Activated naive CD4-positive, alpha-beta T cell treated with anti-CD3 and anti-CD28 coated beads, Interleukin-2, amount 50 U/mL, for 16 hours (primary cell): ENCODE data around the gene B3GNT4.
"Not testable (repeated sequence)": the region's sequence is repeated elsewhere in the genome, so short reads cannot be mapped to it uniquely, and the experiment has no call there.

Source experiments
- DNase-seq: peaks from one replicate; pipeline ENCODE4 v3.0.0-alpha.2; 2020

Gene B3GNT4

DNA sequence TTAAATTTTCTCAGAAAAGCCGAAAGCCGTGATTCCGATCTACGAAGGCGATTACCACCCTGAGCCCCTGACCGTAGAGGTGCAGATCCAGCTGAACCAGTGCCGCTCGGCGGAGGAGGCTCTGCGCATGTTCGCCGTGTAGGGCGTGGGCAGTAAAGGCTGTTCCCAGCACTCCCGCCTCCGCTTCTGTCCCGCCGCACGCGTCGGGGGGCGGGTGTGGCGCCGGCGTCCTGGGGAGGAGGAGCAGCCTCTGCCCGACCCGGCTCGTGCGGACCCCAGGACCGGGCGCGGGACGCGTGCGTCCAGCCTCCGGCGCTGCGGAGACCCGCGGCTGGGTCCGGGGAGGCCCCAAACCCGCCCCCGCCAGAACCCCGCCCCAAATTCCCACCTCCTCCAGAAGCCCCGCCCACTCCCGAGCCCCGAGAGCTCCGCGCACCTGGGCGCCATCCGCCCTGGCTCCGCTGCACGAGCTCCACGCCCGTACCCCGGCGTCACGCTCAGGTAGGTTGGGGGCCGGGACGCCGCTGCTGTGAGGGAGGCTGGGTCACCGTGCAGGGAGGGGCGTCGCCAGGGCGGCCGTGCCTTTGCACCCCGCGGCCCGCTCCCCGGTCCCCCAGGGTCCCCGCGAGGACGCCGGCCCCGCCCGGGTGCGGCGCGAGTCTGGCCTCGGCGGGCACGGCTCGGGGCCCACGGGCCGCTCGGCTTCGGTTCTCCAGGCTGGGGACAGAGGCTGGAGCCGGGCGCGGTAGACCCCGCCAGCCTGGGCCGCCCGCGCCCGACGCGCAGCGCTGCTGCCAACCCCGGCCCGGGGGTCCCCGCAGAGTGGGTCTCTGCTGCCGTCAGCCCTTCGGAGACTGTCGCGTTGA is at the start of gene B3GNT4:
B3GNT4 (plus strand) TSS at position 409 of the 866 bp plus-strand sequence. CDS start 910 bp downstream, outside the sequence.
- peak; percentile 75 for DNase-seq

- no peak for DNase-seq
Observed at GRCh38 chr12:122155705-122156104, 47.8 kb upstream of the B3GNT4 start.

GRCh38 chr12:122158700-122159285 is 44.7 kb upstream of the B3GNT4 start:
- DNase-seq = no peak

- DNase-seq = no peak
Observed at GRCh38 chr12:122159882-122160281, 43.6 kb upstream of the B3GNT4 start.

DNA sequence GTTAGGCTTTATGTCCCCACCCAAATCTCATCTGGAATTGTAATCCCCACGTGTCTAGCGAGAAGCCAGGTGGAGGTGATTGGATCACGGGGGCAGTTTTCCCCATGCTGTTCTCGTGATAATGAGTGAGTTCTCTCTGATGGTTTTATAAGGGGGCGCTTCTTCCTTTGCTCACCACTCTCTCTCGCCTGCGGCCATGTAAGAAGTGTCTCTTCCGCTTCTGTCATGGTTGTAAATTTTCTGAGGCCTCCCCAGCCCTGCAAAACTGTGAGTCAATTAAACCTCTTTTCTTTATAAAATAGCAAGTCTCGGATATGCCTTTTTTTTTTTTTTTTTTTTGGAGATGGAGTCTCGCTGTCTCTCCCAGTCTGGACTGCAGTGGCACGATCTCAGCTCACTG is 42.7 kb upstream of the B3GNT4 start:
- no peak for DNase-seq

- DNase-seq = no peak
Observed at GRCh38 chr12:122161682-122162081, 41.8 kb upstream of the B3GNT4 start.

DNA sequence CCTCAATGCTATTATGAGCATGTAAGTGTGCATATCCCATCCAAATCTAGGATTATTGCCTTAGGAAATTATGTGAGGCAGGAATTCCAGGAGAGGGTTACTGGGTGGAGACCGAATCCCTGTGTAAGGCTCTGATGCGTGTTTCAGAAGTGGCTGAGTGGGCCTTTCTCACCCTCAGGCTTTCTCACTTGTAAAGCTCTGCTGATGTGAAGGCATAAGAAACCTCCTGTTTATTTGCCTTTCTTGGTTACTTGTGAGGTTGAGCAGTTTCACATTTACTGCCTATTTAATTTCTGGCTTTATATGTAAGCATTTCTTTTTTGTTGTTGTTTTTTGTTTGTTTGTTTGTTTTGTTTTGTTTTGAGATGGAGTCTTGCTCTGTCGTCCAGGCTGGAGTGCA is 40.5 kb upstream of the B3GNT4 start:
- no peak for DNase-seq

- DNase-seq = no peak
Observed at GRCh38 chr12:122166422-122167349, 36.8 kb upstream of the B3GNT4 start.

- DNase-seq = no peak
Observed at GRCh38 chr12:122167356-122167925, 36.1 kb upstream of the B3GNT4 start.

GRCh38 chr12:122168492-122168891 is 35.0 kb upstream of the B3GNT4 start:
- no peak for DNase-seq

- no peak for DNase-seq
Observed at GRCh38 chr12:122171399-122171798, 32.1 kb upstream of the B3GNT4 start.

- no peak for DNase-seq
Observed at GRCh38 chr12:122172262-122172939, 31.1 kb upstream of the B3GNT4 start.

GRCh38 chr12:122174155-122174845 is 29.2 kb upstream of the B3GNT4 start, which contains the start of gene IL31:
TSS of gene IL31 (minus strand) at chr12:122174221. CDS start at chr12:122174172, 49 bp downstream.
- DNase-seq = no peak

- not testable (repeated sequence) for DNase-seq
Observed at GRCh38 chr12:122176473-122176872, 27.0 kb upstream of the B3GNT4 start.

GRCh38 chr12:122182887-122183587 is 20.5 kb upstream of the B3GNT4 start, which contains the start of gene LRRC43:
TSS of gene LRRC43 (plus strand) at chr12:122183123. CDS start at chr12:122183145, 22 bp downstream.
- peak; percentile 37 for DNase-seq

DNA sequence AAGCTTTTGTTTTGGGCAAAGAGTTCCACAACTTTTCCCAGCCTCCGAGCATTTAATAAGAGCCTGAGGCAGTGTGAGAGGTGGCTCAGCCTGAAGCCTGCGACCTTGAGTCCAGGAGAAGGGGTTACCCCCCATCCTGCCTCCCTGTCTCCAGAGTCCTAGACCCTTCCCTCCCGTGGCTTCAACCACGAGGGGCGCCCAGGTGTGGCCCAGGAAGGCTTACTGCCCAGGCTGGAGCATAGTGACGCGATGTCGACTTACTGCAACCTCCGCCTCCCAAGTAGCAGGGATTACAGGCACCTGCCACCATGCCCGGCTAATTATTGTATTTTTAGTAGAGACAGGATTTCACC is 19.9 kb upstream of the B3GNT4 start:
- DNase-seq = no peak

DNA sequence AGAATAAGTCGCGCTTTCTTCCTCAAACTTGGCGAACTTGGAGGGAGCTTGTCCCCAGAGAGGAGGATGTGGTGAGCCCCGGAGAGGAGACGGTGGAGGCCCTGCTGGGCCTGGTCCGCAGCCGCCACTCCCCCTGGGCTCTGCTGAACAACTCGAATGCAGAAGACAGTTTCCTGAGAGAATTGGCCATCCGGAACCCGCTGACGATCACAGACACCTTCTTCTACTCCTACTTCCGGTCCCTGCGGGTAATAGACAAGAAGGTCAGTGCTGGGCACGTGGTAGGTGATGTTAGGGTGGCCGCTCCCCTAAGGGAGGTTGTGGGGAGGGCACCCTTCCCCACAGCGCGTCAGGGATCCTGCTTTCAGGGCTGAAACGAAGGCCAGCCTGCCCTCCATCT is 19.0 kb upstream of the B3GNT4 start:
- DNase-seq = no peak

DNA sequence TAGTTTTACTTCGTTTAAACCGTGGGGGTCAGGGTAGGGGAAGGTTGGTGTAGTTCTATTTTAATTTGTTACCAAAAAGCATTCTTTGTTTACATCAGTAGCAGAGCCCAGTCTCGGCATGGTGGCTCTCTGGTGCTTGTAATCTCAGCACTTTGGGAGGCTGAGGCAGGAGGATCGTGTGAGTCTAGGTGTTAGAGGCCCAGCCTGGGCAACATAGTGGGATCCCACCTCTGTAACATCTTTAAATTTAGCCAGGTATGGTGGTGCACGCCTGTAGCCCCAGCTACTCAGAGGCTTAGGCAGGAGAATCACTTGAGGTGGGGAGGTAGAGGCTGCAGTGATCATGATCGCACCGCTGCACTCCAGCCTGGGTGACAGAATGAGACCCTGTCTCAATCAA is 18.4 kb upstream of the B3GNT4 start:
- no peak for DNase-seq

GRCh38 chr12:122185494-122186082 is 17.9 kb upstream of the B3GNT4 start:
- no peak for DNase-seq

DNA sequence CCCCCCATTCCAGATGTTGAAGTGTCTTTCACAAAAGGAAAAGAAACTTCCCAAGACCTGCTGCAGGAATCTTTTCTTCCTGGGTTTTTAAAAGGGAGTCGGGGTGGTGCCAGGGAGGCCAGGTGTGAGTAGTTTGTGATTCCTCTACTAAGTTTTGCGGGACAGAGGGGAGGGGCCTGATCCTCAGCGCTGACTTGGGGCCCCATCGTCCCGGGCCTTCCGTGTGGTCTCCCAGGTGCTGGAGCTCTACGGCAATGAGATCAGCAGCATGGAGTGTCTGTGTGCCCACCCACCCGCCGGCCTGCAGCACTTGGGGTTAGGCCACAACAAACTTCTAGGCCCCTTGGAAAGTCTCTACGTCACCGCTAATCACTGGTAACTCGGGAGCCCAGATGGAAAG is 16.0 kb upstream of the B3GNT4 start:
- no peak for DNase-seq
